H1 (cell line): Measurements from ENCODE around the gene CCDC183. TPM values are rescaled to one million over a fixed set of nuclear protein-coding genes. Genes with fewer than 3 reads are reported as not detected.

Source experiments
- CHD7 ChIP-seq: fragments of 300-600 bp; sonication (generic); IDR thresholded peaks from 2 replicates; pipeline ENCODE4 v1.7.1; 2012; ENCODE audit warnings: low read length, moderate library complexity, mild to moderate bottlenecking, inconsistent platforms; ENCODE audit not compliant: insufficient replicate concordance
- GABPA ChIP-seq: IDR thresholded peaks from 2 replicates; pipeline ENCODE4 v1.6.1; 2011; ENCODE audit warnings: mild to moderate bottlenecking, low read length, moderate library complexity, borderline replicate concordance; ENCODE audit not compliant: insufficient read depth
- PHF8 ChIP-seq: fragments of 200-600 bp; sonication (generic); conservative IDR thresholded peaks from 2 replicates; pipeline ENCODE4 v1.7.1; 2012; ENCODE audit warnings: low read depth, mild to moderate bottlenecking, inconsistent platforms, low read length, moderate library complexity
- POLR2A ChIP-seq, 2 experiments: IDR thresholded peaks; 1 replicate in 1 of 2; 2 replicates in 1 of 2; pipeline ENCODE4 v1.6.1; 2011; ENCODE audit warnings: low read depth in 2 of 2, low read length in 2 of 2, mild to moderate bottlenecking in 2 of 2; ENCODE audit errors: control extremely low read depth in 1 of 2
- RXRA ChIP-seq: IDR thresholded peaks from 2 replicates; pipeline ENCODE4 v1.6.1; 2011; ENCODE audit warnings: low read depth, mild to moderate bottlenecking, low read length, moderate library complexity; ENCODE audit not compliant: insufficient read depth
- SIN3A ChIP-seq, 2 experiments: IDR thresholded peaks in 1 of 2; conservative IDR thresholded peaks in 1 of 2; 2 replicates each; pipeline ENCODE4 v1.6.1; 2011 to 2012; ENCODE audit warnings: low read length in 2 of 2, improper control_type of control experiment in 1 of 2, low read depth in 1 of 2, mild to moderate bottlenecking in 1 of 2
- SP1 ChIP-seq: IDR thresholded peaks from 2 replicates; pipeline ENCODE4 v1.6.1; 2011; ENCODE audit warnings: low read depth, low read length
- SP4 ChIP-seq: IDR thresholded peaks from 2 replicates; pipeline ENCODE4 v1.6.1; 2012; ENCODE audit warnings: low read length, inconsistent platforms
- TAF1 ChIP-seq: IDR thresholded peaks from 2 replicates; pipeline ENCODE4 v1.6.1; 2011; ENCODE audit warnings: mild to moderate bottlenecking, low read depth, low read length
- YY1 ChIP-seq: IDR thresholded peaks from 2 replicates; pipeline ENCODE4 v1.6.1; 2011; ENCODE audit warnings: low read depth, mild to moderate bottlenecking, low read length
- polyA plus RNA-seq, 7 experiments: library from polyadenylated mRNA; depleted of rRNA in 3 of 7; stranded (reverse) in 5 of 7; unstranded in 2 of 7; fragments of >200 nt in 5 of 7; fragments of 200-250 nt in 2 of 7; gene quantifications; 1 replicate in 5 of 7; 2 replicates in 1 of 7; 4 replicates in 1 of 7; pipeline versions ENCODE4 v1.2.1 to v1.2.3, GENCODE V29; 2011 to 2013; ENCODE audit warnings: missing spikeins in 2 of 7, mixed read lengths in 2 of 7
- total RNA-seq: library from RNA; stranded (reverse); fragmentation: NEBNext Ultra II Directional; extraction: Animal tissue kit (Norgen Biotek cat#: 25700); gene quantifications from 2 replicates; pipeline ENCODE4 v1.2.1, GENCODE V29; 2021

CCDC183 gene
- total and polyA plus RNA-seq, 2 of the 8 experiments (the other 6 are each of a cell fraction or from before 2014, with no cell fraction given), result 0.51 to 1.6 TPM

DNA sequence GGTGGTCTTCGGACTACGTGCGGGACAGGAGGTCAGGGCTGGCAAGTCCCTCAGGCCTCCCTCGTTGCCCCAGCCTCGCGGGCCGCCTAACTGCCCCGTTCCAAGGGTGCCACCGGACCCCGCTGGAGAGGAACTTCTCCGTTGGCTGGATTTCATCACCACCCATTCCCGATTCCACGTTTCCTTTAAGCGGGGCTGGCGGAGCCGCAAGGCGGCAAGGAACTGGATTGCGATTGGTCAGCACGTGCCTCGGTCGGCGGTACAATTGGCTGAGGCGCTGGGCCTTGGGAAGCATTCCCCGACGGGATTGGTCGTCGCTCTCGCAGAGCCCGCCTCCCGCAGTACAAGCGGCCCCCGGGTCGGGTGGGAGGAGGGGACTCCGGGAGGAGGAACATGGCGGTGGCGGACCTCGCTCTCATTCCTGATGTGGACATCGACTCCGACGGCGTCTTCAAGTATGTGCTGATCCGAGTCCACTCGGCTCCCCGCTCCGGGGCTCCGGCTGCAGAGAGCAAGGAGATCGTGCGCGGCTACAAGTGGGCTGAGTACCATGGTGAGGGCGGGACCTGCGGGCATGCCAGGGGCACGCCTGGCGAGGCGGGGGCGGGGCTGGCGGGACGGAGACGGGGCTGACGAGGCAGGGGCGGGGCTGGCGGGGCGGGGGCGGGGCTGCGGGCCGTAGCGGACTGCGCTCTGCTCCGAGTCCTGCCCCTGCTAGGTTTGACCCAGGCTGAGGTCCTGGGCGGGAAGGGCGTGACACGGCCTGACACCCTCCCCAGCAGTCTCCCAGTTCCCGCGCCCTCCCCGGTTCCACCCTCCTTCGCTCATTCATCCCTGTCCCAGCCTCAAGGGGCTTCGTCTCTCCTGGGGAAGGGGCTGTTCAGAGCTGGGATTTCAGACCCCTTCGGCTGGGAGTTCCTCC, 53.2 kb downstream of the CCDC183 start, which contains the start of gene PHPT1 (continued):
- TF ChIP-seq CHD7 (no peak), PHF8 (peak; percentile 100), POLR2A (IDR thresholded peaks at IDR 0.05; ENCODE audit: control extremely low read depth in 1 of 2, low read depth in 2 of 2, low read length in 2 of 2) (peak in 1 of 2 experiments; percentile 99; a peak in 2 of 3 replicates), RXRA (no peak), YY1 (peak; percentile 88), GABPA (peak; percentile 64; the same call in 1 of the 2 replicates), SP4 (peak; percentile 67; the same call in 1 of the 2 replicates), TAF1 (peak; percentile 79; the same call in 1 of the 2 replicates), SP1 (peak; percentile 99), SIN3A (conservative IDR thresholded peaks at IDR 0.05 in 1 of 2, IDR thresholded peaks at IDR 0.05 in 1 of 2; ENCODE audit: low read depth in 1 of 2, low read length in 2 of 2) (peak; percentile 58 to 63; a peak in 3 of 4 replicates)
